Calu3 (cell line): ENCODE data around the gene TSEN54. TPM values are rescaled to one million over a fixed set of nuclear protein-coding genes. Genes with fewer than 3 reads are reported as not detected.
A peak's percentile ranks its signal among the peaks of the same experiment; 100 is the strongest.

Source experiments
- BruUV-seq: library from RNA; stranded (reverse); fragments of 400-500 nt; replicated peaks from 2 replicates; lab custom pipeline; 2021; lab: Mats Ljungman, UMichigan
- CTCF ChIA-PET: fragments of 300-600 bp; sonication (Branson Sonifier 250); formaldehyde crosslinking; loops from one replicate; lab custom pipeline; 2022; ENCODE audit warnings: antibody characterized with exemption; lab: Charles Lee
- DNase-seq: peaks from one replicate; pipeline ENCODE4 v3.0.0; 2022
- H3K27ac Mint-ChIP-seq: one replicate; pipeline ENCODE4 v1.8.0; 2022; ENCODE audit warnings: mixed read lengths; ENCODE audit not compliant: unreplicated experiment
- H3K27me3 Mint-ChIP-seq: one replicate; pipeline ENCODE4 v1.8.0; 2022; ENCODE audit warnings: mixed read lengths; ENCODE audit not compliant: unreplicated experiment
- H3K36me3 Mint-ChIP-seq: one replicate; pipeline ENCODE4 v1.8.0; 2022; ENCODE audit warnings: mild to moderate bottlenecking, moderate library complexity, mixed read lengths; ENCODE audit not compliant: insufficient read depth, unreplicated experiment
- H3K4me1 Mint-ChIP-seq: one replicate; pipeline ENCODE4 v1.8.0; 2022; ENCODE audit warnings: mild to moderate bottlenecking, low read depth, mixed read lengths; ENCODE audit not compliant: unreplicated experiment
- H3K4me3 Mint-ChIP-seq: one replicate; pipeline ENCODE4 v1.8.0; 2022; ENCODE audit warnings: mild to moderate bottlenecking, low read depth, moderate library complexity, mixed read lengths; ENCODE audit not compliant: unreplicated experiment
- H3K9me3 Mint-ChIP-seq: one replicate; pipeline ENCODE4 v1.8.0; 2022; ENCODE audit warnings: low read depth, mixed read lengths; ENCODE audit not compliant: unreplicated experiment
- intact Hi-C: fragments of 100-400 bp; cut with micrococcal nuclease; formaldehyde crosslinking; loops from one replicate; pipeline ENCODE4 v1.10.0; 2022; ENCODE audit not compliant: unreplicated experiment
- total RNA-seq: library from RNA; stranded (reverse); gene quantifications from 2 replicates; pipeline ENCODE4 v1.2.3, GENCODE V29; 2022
- TF ChIP-seq, protein P1 (sequence below): fragments of 200-600 bp; IDR thresholded peaks from one replicate; pipeline ENCODE4 v1.8.0; 2022; ENCODE audit warnings: antibody characterized with exemption; ENCODE audit not compliant: unreplicated experiment

The TSEN54 gene
- total RNA-seq, 1 experiment from 2014 or later = 55.4 TPM

DNA sequence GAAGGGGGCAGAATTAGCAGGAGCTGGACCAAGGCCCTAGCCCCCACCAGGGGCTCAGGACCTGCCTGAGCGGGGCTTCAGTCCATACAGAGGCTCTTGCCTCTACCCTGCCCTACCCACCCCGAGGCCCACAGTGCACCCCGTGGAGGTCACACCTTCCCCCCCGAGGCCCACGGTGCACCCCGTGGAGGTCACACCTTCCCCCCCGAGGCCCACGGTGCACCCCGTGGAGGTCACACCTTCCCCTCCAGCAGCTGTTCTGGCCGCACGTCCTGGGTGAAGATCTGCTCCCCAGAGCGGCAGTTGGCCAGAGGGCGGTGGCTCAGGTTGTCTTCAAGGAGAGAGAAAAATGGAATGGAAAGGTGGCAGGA lies 12.4 kb upstream of the TSEN54 start:
- CTCF ChIA-PET = no interaction called here
- no peak for DNase-seq
- Mint-ChIP-seq H3K4me3 (no peak overlapping the region), H3K27ac (no peak overlapping the region), H3K36me3 (peaks cover 19% of the 10 kb centered on the region), H3K27me3 (no peaks in the 10 kb centered on the region), H3K4me1 (no peaks in the 10 kb centered on the region), H3K9me3 (no peaks in the 10 kb centered on the region)
- TF ChIP-seq, protein P1, sequence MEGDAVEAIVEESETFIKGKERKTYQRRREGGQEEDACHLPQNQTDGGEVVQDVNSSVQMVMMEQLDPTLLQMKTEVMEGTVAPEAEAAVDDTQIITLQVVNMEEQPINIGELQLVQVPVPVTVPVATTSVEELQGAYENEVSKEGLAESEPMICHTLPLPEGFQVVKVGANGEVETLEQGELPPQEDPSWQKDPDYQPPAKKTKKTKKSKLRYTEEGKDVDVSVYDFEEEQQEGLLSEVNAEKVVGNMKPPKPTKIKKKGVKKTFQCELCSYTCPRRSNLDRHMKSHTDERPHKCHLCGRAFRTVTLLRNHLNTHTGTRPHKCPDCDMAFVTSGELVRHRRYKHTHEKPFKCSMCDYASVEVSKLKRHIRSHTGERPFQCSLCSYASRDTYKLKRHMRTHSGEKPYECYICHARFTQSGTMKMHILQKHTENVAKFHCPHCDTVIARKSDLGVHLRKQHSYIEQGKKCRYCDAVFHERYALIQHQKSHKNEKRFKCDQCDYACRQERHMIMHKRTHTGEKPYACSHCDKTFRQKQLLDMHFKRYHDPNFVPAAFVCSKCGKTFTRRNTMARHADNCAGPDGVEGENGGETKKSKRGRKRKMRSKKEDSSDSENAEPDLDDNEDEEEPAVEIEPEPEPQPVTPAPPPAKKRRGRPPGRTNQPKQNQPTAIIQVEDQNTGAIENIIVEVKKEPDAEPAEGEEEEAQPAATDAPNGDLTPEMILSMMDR = no peak
- no TSS peak for BruUV-seq
- intact Hi-C loops = no loop called here

DNA sequence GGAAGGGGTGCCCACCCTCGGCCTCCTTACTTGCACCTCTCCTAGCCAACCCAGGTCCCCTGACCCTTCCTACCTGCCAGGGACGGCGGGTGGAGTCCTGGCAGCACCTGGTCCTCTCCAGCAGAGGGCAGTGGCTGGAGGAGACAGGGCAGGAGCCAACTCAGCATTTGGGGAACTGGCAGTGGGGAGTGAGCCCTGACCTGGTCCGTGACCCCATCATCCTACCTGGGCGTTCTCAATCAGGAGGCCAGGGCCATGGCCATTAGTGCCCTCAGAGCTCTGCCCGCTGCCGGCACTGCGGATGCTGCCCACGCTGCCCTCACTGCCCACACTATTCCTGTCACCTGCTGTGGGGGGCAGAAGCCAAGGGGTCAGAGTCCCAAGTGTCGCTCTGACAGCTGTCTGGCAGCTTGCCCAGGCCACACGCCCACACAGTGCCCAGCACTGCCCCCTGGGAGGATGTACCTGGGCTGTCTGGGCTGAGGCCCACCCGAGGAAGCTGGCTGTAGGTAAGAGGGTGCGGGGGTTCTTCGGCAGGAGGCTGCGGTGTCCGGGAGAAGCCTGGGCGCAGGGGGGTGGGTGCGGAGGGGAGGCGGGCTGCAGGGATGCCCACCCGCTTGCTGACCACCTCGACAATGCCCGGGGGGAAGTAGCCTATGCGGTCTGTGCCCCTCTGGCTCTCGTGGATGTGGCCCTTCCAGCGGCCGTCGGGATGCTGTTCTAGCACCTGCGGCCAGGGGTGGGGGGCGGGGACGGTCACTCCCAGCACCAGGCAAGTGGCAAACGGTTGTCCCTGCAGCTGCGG lies 11.8 kb upstream of the TSEN54 start:
- Mint-ChIP-seq H3K27me3 (no peaks in the 10 kb centered on the region), H3K9me3 (no peaks in the 10 kb centered on the region), H3K27ac (no peak overlapping the region), H3K36me3 (peaks cover 21% of the 10 kb centered on the region), H3K4me3 (no peak overlapping the region), H3K4me1 (peaks cover 3% of the 10 kb centered on the region)
- peak; percentile 68 for DNase-seq
- no TSS peak for BruUV-seq
- TF ChIP-seq, protein P1 = peak; percentile 77
- CTCF ChIA-PET = interaction anchor here (0.6 to 0.9 kb wide), 2 partner anchors 21 to 244 kb away, joined by 3 to 8 read pairs; partner anchors contain the start of gene LLGL2
- intact Hi-C loops = no loop called here

DNA sequence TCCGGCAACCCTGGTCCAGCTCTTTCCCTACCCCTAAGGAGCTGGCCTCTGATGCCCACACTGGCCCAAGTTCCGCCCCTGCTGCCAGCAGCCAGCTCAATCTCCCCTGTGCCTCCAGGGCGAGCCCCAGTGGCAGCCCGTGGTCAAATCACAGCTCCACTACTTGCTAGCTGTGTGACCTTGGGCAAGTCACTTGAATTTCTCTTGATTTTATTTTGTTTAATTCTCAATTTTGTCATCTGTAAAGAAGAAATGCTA lies 11.2 kb upstream of the TSEN54 start:
- Mint-ChIP-seq H3K9me3 (no peaks in the 10 kb centered on the region), H3K27ac (no peak overlapping the region), H3K27me3 (no peaks in the 10 kb centered on the region), H3K36me3 (peaks cover 21% of the 10 kb centered on the region), H3K4me3 (no peak overlapping the region), H3K4me1 (peaks cover 6% of the 10 kb centered on the region)
- no peak for DNase-seq
- intact Hi-C loops = no loop called here
- TF ChIP-seq, protein P1 = no peak
- no TSS peak for BruUV-seq
- CTCF ChIA-PET = interaction anchor here (0.6 to 0.9 kb wide), 2 partner anchors 20 to 182 kb away, joined by 3 read pairs; partner anchors contain the start of gene LLGL2

DNA sequence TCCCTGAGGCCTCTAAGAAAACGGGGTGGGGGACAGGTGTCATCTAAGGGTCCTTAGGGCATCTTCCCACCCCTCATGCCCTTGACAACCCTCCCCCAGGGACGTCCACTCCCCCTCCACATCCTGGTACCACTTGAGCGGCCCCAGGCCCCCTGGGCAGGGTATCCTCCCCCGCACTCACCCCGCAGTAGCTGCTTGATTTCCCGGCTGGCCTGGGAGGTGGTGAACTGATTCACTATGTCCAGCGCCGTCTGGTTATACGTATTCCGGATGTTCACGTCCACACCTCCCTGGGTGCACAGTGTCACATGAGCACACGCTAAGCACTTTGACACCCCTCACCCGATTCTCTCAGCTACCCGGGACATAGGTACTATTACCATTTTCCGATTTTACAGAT lies 10.7 kb upstream of the TSEN54 start:
- Mint-ChIP-seq H3K27ac (no peak overlapping the region), H3K27me3 (no peaks in the 10 kb centered on the region), H3K36me3 (peaks cover 21% of the 10 kb centered on the region), H3K4me1 (peaks cover 6% of the 10 kb centered on the region), H3K4me3 (no peak overlapping the region), H3K9me3 (no peaks in the 10 kb centered on the region)
- BruUV-seq = no TSS peak
- DNase-seq = no peak
- CTCF ChIA-PET = interaction anchor here (0.6 to 0.9 kb wide), 2 partner anchors 20 to 182 kb away, joined by 3 read pairs; partner anchors contain the start of gene LLGL2
- intact Hi-C loops = no loop called here
- TF ChIP-seq, protein P1 = no peak
